ENCODE results near the gene SUMF1. TPM values are rescaled to one million over a fixed set of nuclear protein-coding genes. Genes with fewer than 3 reads are reported as not detected.

SUMF1 gene
- total and polyA plus RNA-seq, 5 donors: 7.8 to 14.4 (median 10.9) TPM

- 90% methylated on average over 1 of the region's 1 CpG for WGBS
- Histone ChIP-seq H3K9me3 (ENCODE audit: control insufficient read depth, low read length) (no peaks in the 10 kb centered on the region), H3K27ac (ENCODE audit: low read length) (no peak overlapping the region), H3K27me3 (ENCODE audit: control insufficient read depth, insufficient read depth) (no peaks in the 10 kb centered on the region), H3K4me1 (ENCODE audit: control insufficient read depth, insufficient read depth, low read length) (no peaks in the 10 kb centered on the region), H3K4me3 (ENCODE audit: low read length) (no peak overlapping the region)
- DNase-seq: no peak
- no peak for ATAC-seq
- intact Hi-C loops (cut with DNase I): no loop called here
Measured at GRCh38 chr3:4411833-4412232, 55.2 kb downstream of the SUMF1 start.

- H3K4me3 ChIP-seq (ENCODE audit: low read length): no peak overlapping the region
- H3K9me3 ChIP-seq (ENCODE audit: control insufficient read depth, low read length): no peaks in the 10 kb centered on the region
- no peak for ATAC-seq
- no peaks in the 10 kb centered on the region for H3K4me1 ChIP-seq (ENCODE audit: control insufficient read depth, insufficient read depth, low read length)
- no peaks in the 10 kb centered on the region for H3K27me3 ChIP-seq (ENCODE audit: control insufficient read depth, insufficient read depth)
- H3K27ac ChIP-seq (ENCODE audit: low read length): no peak overlapping the region
- 96% methylated on average over 1 of the region's 1 CpG for WGBS
- DNase-seq: no peak
- intact Hi-C loops (cut with DNase I): no loop called here
Measured at GRCh38 chr3:4411236-4411635, 55.8 kb downstream of the SUMF1 start.

- Histone ChIP-seq H3K27ac (ENCODE audit: low read length) (no peak overlapping the region), H3K4me1 (ENCODE audit: control insufficient read depth, insufficient read depth, low read length) (no peaks in the 10 kb centered on the region), H3K9me3 (ENCODE audit: control insufficient read depth, low read length) (no peaks in the 10 kb centered on the region), H3K27me3 (ENCODE audit: control insufficient read depth, insufficient read depth) (no peaks in the 10 kb centered on the region), H3K4me3 (ENCODE audit: low read length) (no peak overlapping the region)
- DNase-seq: no peak
- intact Hi-C loops (cut with DNase I): no loop called here
- WGBS: 88% methylated on average over 4 of the region's 4 CpGs
- no peak for ATAC-seq
Measured at GRCh38 chr3:4410606-4411005, 56.5 kb downstream of the SUMF1 start.

- Histone ChIP-seq H3K27me3 (ENCODE audit: control insufficient read depth, insufficient read depth) (no peaks in the 10 kb centered on the region), H3K27ac (ENCODE audit: low read length) (no peak overlapping the region), H3K4me1 (ENCODE audit: control insufficient read depth, insufficient read depth, low read length) (no peaks in the 10 kb centered on the region), H3K9me3 (ENCODE audit: control insufficient read depth, low read length) (no peaks in the 10 kb centered on the region), H3K4me3 (ENCODE audit: low read length) (no peak overlapping the region)
- ATAC-seq (no peak), DNase-seq (no peak)
- intact Hi-C loops (cut with DNase I): no loop called here
- WGBS: 58% methylated on average over 1 of the region's 1 CpG
Measured at GRCh38 chr3:4409971-4410573, 57.0 kb downstream of the SUMF1 start.

- no peak for ATAC-seq
- Histone ChIP-seq H3K9me3 (ENCODE audit: control insufficient read depth, low read length) (no peaks in the 10 kb centered on the region), H3K4me1 (ENCODE audit: control insufficient read depth, insufficient read depth, low read length) (no peaks in the 10 kb centered on the region), H3K4me3 (ENCODE audit: low read length) (no peak overlapping the region), H3K27ac (ENCODE audit: low read length) (no peak overlapping the region), H3K27me3 (ENCODE audit: control insufficient read depth, insufficient read depth) (no peaks in the 10 kb centered on the region)
- DNase-seq: no peak
- WGBS: 79% methylated on average over 4 of the region's 4 CpGs
- intact Hi-C loops (cut with DNase I): no loop called here
Measured at GRCh38 chr3:4409415-4409814, 57.7 kb downstream of the SUMF1 start.

- no peak for DNase-seq
- no peaks in the 10 kb centered on the region for H3K9me3 ChIP-seq (ENCODE audit: control insufficient read depth, low read length)
- intact Hi-C loops (cut with DNase I): no loop called here
Measured at GRCh38 chr3:4408958-4409357, 58.1 kb downstream of the SUMF1 start.

GRCh38 chr3:4407941-4408340 is 59.1 kb downstream of the SUMF1 start:
- DNase-seq (no peak), ATAC-seq (no peak)
- no peaks in the 10 kb centered on the region for H3K27me3 ChIP-seq (ENCODE audit: control insufficient read depth, insufficient read depth)
- no peak overlapping the region for H3K4me3 ChIP-seq (ENCODE audit: low read length)
- H3K9me3 ChIP-seq (ENCODE audit: control insufficient read depth, low read length): no peaks in the 10 kb centered on the region
- H3K4me1 ChIP-seq (ENCODE audit: control insufficient read depth, insufficient read depth, low read length): no peaks in the 10 kb centered on the region
- intact Hi-C loops (cut with DNase I): no loop called here
- no peak overlapping the region for H3K27ac ChIP-seq (ENCODE audit: low read length)
- WGBS: 61% methylated on average over 2 of the region's 2 CpGs

More at GRCh38 chr3:4408958-4409357, 58.1 kb downstream of the SUMF1 start:
- no peaks in the 10 kb centered on the region for H3K4me1 ChIP-seq (ENCODE audit: control insufficient read depth, insufficient read depth, low read length)
- no peaks in the 10 kb centered on the region for H3K27me3 ChIP-seq (ENCODE audit: control insufficient read depth, insufficient read depth)
- H3K27ac ChIP-seq (ENCODE audit: low read length): no peak overlapping the region
- no peak for ATAC-seq
- H3K4me3 ChIP-seq (ENCODE audit: low read length): no peak overlapping the region

- H3K27ac ChIP-seq (ENCODE audit: low read length): no peak overlapping the region
- ATAC-seq (no peak), DNase-seq (no peak)
- intact Hi-C loops (cut with DNase I): no loop called here
- no peak overlapping the region for H3K4me3 ChIP-seq (ENCODE audit: low read length)
- no peaks in the 10 kb centered on the region for H3K9me3 ChIP-seq (ENCODE audit: control insufficient read depth, low read length)
- WGBS: 82% methylated on average over 4 of the region's 4 CpGs
- no peaks in the 10 kb centered on the region for H3K4me1 ChIP-seq (ENCODE audit: control insufficient read depth, insufficient read depth, low read length)
- no peaks in the 10 kb centered on the region for H3K27me3 ChIP-seq (ENCODE audit: control insufficient read depth, insufficient read depth)
Measured at GRCh38 chr3:4406746-4407568, 60.1 kb downstream of the SUMF1 start.

GRCh38 chr3:4404881-4405280 is 62.2 kb downstream of the SUMF1 start:
- WGBS: 97% methylated on average over 2 of the region's 2 CpGs
- H3K27me3 ChIP-seq (ENCODE audit: control insufficient read depth, insufficient read depth): no peaks in the 10 kb centered on the region
- intact Hi-C loops (cut with DNase I): no loop called here
- no peaks in the 10 kb centered on the region for H3K9me3 ChIP-seq (ENCODE audit: control insufficient read depth, low read length)
- ATAC-seq (no peak), DNase-seq (no peak)
- no peak overlapping the region for H3K4me3 ChIP-seq (ENCODE audit: low read length)
- no peaks in the 10 kb centered on the region for H3K4me1 ChIP-seq (ENCODE audit: control insufficient read depth, insufficient read depth, low read length)
- no peak overlapping the region for H3K27ac ChIP-seq (ENCODE audit: low read length)

- ATAC-seq (no peak), DNase-seq (no peak)
- Histone ChIP-seq H3K27me3 (ENCODE audit: control insufficient read depth, insufficient read depth) (no peaks in the 10 kb centered on the region), H3K4me1 (ENCODE audit: control insufficient read depth, insufficient read depth, low read length) (no peaks in the 10 kb centered on the region), H3K9me3 (ENCODE audit: control insufficient read depth, low read length) (no peaks in the 10 kb centered on the region), H3K4me3 (ENCODE audit: low read length) (no peak overlapping the region), H3K27ac (ENCODE audit: low read length) (no peak overlapping the region)
- WGBS: 93% methylated on average over 4 of the region's 4 CpGs
- intact Hi-C loops (cut with DNase I): no loop called here
Measured at GRCh38 chr3:4401441-4401840, 65.6 kb downstream of the SUMF1 start.

- ATAC-seq (no peak), DNase-seq (no peak)
- H3K4me3 ChIP-seq (ENCODE audit: low read length): no peak overlapping the region
- no peaks in the 10 kb centered on the region for H3K4me1 ChIP-seq (ENCODE audit: control insufficient read depth, insufficient read depth, low read length)
- 86% methylated on average over 7 of the region's 7 CpGs for WGBS
- intact Hi-C loops (cut with DNase I): no loop called here
- H3K9me3 ChIP-seq (ENCODE audit: control insufficient read depth, low read length): no peaks in the 10 kb centered on the region
- H3K27ac ChIP-seq (ENCODE audit: low read length): no peak overlapping the region
- no peaks in the 10 kb centered on the region for H3K27me3 ChIP-seq (ENCODE audit: control insufficient read depth, insufficient read depth)
Measured at GRCh38 chr3:4399476-4399875, 67.6 kb downstream of the SUMF1 start.
